Fibroblast of the conjunctiva (primary cell): ENCODE results near the gene CFC1.
"Not testable (repeated sequence)": the region's sequence is repeated elsewhere in the genome, so short reads cannot be mapped to it uniquely, and the experiment has no call there.

Source experiments
- DNase-seq: peaks from one replicate; pipeline ENCODE4 v3.0.0-alpha.2; 2010; ENCODE audit warnings: low read depth

The CFC1 gene

DNA sequence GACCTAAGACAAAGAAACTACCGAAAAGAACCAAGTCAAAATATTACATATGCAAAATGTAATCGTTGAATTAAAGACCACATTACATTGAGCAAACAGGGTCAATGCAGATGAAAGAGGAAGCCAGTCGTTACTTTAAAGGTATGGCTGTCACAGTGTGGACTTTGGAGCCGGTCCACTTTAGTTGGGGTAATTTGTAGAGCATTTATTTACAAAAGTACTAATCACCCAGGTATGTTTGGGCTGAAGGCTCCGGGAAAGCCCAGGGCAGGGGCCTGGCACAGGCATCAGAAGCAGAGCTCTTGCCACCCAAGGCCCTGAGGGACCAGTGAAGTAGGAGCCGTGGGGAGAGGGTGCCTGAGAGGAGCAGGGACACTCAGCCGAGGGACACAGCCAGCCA, 15.8 kb downstream of the CFC1 start:
- DNase-seq: not testable (repeated sequence)

DNA sequence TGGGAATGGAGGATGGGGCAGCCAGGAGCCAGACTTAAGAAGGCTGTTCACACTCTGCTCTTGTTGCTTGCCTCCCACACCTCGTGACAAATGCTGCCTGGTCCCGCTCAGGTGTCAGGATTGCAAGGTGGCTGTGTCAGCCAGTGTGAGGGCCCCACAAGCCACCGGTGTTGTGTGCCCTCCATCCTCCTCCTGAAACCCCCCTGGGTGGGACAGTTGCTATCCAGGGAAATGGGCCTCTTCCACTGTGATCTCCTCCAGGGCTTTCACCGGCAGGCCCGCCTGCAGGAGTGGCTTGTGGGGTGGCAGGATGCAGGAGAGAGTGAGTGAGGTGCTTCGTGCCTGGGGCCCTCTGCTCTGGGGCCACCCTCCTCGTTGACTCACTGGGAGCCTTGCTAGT, 16.4 kb downstream of the CFC1 start:
- DNase-seq: not testable (repeated sequence)

DNA sequence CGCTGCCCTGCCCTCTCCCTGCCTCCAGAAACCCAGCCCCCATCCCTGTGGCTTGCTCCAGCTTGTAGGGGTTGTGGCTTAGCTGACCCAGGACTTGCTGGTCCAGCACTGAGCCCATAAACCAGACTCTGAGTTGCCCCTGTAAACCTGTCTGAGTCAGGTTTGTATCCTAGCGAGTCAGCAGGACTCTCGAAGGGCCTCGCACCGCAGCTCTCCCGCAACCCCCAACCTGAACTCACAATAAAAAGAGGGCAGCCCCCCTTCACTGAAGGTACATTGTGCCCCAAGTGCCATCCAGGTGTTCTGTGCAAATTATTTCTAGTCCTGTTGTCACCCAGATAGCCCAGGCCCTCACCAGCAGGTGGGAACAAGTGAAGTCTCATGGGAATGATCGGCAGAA, 17.9 kb downstream of the CFC1 start:
- not testable (repeated sequence) for DNase-seq

DNA sequence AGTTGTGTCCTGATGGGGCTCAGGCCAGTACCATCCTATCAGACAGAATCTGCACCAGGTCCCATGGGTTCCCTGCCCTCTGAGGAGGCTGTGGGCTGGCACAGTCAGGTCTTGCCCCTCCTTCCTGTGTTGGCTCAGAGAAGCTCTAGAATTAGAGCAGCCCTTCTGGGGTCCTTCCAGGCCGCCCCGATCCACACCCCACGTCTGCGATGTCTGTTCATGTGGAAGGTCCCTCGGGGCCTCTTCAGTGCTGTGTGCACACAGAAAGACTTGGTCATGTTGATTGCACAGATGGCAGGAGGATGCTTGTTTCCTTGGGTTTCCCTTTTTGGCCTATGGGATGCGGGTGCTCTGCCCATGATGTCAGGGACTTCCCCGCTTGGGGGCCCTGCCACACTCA, 20.3 kb downstream of the CFC1 start:
- DNase-seq: not testable (repeated sequence)

DNA sequence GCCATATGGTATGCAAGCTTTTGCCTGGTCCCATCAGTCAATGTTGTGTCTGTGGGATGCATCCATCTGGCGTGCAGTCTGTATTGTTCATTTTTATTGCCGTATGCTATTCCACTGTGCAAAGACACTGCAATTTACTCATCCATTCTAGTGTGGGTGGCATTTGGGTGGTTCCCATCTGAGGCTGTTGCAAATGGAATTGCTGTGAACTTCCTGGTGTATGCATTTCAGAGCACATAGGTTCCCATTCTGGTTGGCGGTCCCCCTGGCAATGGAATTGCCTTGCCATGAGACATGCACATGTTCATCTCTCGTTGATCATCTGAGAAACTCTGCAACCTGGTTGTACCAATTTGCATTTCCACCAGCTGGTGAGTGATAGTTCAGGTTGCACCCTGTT, 21.8 kb downstream of the CFC1 start:
- not testable (repeated sequence) for DNase-seq

DNA sequence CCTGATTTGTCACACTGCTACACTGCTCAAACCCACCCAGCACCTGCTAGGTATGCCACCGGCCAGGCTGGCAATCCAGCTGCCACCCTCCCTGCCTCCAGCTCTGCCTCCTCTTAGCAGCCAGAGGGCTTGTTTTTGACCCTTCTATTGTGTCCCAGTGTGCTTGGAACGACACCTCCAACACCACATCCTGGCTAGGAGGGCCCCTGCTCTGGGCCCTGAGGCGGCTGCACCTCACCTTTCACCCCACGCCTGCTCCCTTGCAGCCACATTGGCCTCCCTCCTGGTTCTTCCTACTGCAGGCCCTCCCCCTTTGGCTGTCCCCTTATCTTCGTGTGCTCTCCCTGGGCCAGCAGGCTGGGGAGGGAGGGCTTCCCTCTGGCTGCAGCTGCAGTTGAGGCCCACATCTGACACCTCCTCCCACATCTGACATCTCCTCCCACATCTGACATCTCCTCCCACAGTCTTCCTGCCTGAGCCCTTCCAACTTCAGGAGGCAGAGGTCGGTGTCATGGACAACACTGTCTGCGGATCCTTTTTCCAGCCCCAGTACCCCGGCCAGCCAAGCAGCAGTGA, 23.1 kb downstream of the CFC1 start:
- not testable (repeated sequence) for DNase-seq

DNA sequence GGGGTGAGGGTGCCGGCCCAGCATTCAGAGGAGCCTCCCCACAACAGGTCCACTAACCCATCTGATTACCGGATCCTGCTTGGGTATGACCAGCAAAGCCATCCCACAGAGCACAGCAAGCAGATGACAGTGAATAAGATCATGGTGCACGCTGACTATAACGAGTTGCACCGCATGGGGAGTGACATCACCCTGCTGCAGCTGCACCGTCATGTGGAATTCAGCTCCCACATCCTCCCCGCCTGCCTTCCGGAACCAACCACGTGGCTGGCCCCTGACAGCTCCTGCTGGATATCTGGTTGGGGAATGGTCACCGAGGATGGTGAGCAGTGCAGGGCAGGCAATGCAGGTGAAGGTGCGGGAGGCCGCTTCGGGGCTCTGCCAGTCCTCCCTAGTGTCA, 25.1 kb downstream of the CFC1 start:
- not testable (repeated sequence) for DNase-seq

DNA sequence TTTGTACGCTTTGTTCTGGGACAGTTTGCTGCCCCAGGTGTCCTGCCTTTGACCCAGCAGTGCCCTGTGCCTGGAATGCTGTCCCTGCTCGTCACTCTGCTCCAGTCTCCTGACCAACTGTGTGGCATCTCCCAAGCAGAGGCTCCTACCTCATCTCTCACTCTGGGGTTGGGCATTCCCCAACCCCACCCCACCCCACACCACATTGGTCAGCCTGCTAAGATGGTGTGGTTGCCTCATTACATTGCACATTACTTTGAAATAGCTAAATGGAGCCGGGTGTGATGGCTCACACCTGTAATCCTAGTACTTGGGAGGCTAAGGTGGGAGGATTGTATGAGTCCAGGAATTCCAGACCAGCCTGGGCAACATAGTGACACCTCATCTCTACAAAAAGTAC, 27.4 kb downstream of the CFC1 start:
- not testable (repeated sequence) for DNase-seq

DNA sequence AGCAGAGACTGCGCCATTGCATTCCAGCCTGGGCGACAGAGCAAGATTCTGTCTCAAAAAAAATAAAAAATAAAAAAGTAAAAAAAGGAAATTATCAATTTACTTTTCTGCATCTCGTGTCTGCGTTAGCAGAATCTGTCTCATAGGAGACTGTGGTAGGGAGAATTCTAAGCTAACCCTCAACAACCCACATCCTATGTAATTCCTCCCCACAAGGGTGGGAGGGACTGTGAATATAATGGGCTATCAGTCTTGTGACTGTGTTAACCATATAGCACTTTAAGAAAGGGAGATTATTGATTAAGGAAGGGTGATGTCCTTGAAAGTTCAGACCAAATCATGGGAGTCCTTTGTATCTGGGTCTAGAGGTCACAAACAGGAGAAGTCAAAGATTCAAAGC, 33.2 kb downstream of the CFC1 start:
- not testable (repeated sequence) for DNase-seq

DNA sequence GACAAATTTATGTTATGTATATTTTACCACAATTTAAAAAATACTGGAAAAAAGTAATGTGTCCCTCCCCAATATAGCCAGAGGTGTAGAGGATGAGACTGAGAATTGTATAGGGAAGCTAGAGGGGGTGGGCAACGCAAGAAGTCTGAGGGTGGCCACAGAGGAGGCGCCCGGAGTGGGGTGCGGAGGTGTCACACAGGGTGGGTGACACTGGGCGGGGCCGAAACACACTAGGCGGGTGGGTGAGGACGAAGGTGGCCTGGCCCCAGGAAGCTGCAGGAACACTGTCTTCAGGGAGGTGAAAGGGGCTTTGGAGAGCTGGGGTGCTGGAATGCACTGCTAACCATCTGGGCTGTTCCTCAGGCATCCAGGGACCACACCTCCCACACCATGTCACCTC, 42.9 kb downstream of the CFC1 start:
- DNase-seq: not testable (repeated sequence)

DNA sequence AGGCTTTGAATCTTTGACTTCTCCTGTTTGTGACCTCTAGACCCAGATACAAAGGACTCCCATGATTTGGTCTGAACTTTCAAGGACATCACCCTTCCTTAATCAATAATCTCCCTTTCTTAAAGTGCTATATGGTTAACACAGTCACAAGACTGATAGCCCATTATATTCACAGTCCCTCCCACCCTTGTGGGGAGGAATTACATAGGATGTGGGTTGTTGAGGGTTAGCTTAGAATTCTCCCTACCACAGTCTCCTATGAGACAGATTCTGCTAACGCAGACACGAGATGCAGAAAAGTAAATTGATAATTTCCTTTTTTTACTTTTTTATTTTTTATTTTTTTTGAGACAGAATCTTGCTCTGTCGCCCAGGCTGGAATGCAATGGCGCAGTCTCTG, 45.2 kb downstream of the CFC1 start:
- DNase-seq: not testable (repeated sequence)

DNA sequence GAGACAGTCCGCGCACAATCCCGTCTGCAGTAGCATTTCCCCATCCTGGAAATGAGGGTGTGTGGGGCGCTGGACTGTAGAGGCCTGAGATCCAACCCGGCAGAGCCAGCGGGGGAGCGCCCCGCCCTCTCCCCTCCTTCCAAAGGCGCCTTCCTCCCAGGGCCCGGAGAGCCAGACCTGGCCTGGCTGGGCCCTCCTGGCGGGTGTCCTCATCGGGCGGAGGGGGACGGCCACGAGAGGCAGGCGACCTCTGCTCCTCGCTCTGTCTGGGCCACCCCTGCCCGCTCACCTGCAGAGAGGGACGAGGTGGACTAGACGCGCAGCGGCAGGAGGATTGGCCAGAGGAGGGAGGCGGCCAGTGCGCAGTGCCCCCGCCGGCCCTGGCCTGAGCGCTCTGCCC, 49.9 kb downstream of the CFC1 start:
- not testable (repeated sequence) for DNase-seq

DNA sequence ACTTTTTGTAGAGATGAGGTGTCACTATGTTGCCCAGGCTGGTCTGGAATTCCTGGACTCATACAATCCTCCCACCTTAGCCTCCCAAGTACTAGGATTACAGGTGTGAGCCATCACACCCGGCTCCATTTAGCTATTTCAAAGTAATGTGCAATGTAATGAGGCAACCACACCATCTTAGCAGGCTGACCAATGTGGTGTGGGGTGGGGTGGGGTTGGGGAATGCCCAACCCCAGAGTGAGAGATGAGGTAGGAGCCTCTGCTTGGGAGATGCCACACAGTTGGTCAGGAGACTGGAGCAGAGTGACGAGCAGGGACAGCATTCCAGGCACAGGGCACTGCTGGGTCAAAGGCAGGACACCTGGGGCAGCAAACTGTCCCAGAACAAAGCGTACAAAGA, 51.0 kb downstream of the CFC1 start:
- DNase-seq: not testable (repeated sequence)

DNA sequence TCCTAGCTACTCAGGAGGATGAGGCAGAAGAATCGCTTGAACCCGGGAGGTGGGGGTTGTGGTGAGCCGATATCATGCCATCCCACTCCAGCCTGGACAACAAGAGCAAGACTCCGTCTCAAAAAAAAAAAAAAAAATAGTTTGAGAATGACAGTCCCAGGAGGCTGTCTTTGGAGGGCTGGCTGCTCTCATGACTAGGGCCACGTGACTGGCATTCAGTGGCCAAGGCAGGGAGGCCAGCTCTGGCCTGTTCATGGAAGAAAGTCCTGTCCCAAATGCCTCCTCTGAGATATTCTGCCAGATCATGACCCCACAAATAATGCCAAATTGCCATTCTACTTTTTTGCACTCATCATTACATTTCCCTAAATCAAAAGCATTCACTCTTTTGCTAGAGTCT, 54.4 kb downstream of the CFC1 start:
- DNase-seq: not testable (repeated sequence)

DNA sequence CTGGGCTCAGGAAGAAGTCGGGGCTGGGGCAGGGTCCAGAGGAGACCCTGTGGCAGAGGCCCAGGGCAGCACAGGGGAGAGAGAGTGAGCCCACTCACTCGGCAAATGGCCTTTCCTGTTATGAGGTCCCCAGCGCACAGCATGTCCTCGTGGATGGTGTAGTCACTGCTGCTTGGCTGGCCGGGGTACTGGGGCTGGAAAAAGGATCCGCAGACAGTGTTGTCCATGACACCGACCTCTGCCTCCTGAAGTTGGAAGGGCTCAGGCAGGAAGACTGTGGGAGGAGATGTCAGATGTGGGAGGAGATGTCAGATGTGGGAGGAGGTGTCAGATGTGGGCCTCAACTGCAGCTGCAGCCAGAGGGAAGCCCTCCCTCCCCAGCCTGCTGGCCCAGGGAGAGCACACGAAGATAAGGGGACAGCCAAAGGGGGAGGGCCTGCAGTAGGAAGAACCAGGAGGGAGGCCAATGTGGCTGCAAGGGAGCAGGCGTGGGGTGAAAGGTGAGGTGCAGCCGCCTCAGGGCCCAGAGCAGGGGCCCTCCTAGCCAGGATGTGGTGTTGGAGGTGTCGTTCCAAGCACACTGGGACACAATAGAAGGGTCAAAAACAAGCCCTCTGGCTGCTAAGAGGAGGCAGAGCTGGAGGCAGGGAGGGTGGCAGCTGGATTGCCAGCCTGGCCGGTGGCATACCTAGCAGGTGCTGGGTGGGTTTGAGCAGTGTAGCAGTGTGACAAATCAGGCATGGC, 55.4 kb downstream of the CFC1 start:
- not testable (repeated sequence) for DNase-seq

DNA sequence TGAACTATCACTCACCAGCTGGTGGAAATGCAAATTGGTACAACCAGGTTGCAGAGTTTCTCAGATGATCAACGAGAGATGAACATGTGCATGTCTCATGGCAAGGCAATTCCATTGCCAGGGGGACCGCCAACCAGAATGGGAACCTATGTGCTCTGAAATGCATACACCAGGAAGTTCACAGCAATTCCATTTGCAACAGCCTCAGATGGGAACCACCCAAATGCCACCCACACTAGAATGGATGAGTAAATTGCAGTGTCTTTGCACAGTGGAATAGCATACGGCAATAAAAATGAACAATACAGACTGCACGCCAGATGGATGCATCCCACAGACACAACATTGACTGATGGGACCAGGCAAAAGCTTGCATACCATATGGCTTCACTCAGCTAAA, 56.6 kb downstream of the CFC1 start:
- DNase-seq: not testable (repeated sequence)
